Tibial artery (tissue), 4 donors: ENCODE measurements around the gene ADAM19.
"Not testable (repeated sequence)": the region's sequence is repeated elsewhere in the genome, so short reads cannot be mapped to it uniquely, and the experiment has no call there.

Experiments
- DNase-seq, 2 donors: peaks; one replicate each; pipeline ENCODE4 v3.0.0-alpha.2; 2019
- H3K27ac ChIP-seq, 2 donors: fragments of 200-600 bp; sonication (generic) in 1 of 2; 1 replicate in 1 of 2; 2 replicates in 1 of 2; pipeline ENCODE4 v1.5.1; 2018 to 2019; ENCODE audit warnings: mild to moderate bottlenecking in 1 of 2
- H3K27me3 ChIP-seq, 2 donors: fragments of 200-600 bp; sonication (generic) in 1 of 2; one replicate each; pipeline versions ENCODE4 v1.5.1 to v1.6.0; 2016 to 2019
- H3K36me3 ChIP-seq, 3 donors: fragments of 200-600 bp; sonication (generic) in 2 of 3; one replicate each; pipeline ENCODE4 v1.5.1; 2016 to 2019; ENCODE audit warnings: mild to moderate bottlenecking in 2 of 3
- H3K4me1 ChIP-seq, 4 donors: fragments of 200-600 bp; sonication (generic) in 2 of 4; 1 replicate in 3 of 4; 2 replicates in 1 of 4; pipeline ENCODE4 v1.5.1; 2016 to 2019
- H3K4me3 ChIP-seq, 2 donors: fragments of 200-600 bp; sonication (generic) in 1 of 2; 1 replicate in 1 of 2; 2 replicates in 1 of 2; pipeline ENCODE4 v1.5.1; 2018 to 2019; ENCODE audit warnings: mild to moderate bottlenecking in 2 of 2
- H3K9me3 ChIP-seq, 3 donors: fragments of 200-600 bp; sonication (generic) in 1 of 3; one replicate each; pipeline ENCODE4 v1.5.1; 2016 to 2019
- intact Hi-C: fragments of 100-400 bp; cut with DNase I; formaldehyde crosslinking; loops from one replicate; pipeline ENCODE4 v1.15.0; 2023; ENCODE audit warnings: low total_unique reads
- TF ChIP-seq, protein P1 (sequence below), 2 experiments: fragments of 200-600 bp in 1 of 2; fragments of 450-650 bp in 1 of 2; IDR thresholded peaks; one replicate each; pipeline ENCODE4 v1.5.1; 2017 to 2019; ENCODE audit warnings: antibody characterized with exemption in 2 of 2, mild to moderate bottlenecking in 1 of 2, moderate library complexity in 1 of 2

ADAM19 gene

DNA sequence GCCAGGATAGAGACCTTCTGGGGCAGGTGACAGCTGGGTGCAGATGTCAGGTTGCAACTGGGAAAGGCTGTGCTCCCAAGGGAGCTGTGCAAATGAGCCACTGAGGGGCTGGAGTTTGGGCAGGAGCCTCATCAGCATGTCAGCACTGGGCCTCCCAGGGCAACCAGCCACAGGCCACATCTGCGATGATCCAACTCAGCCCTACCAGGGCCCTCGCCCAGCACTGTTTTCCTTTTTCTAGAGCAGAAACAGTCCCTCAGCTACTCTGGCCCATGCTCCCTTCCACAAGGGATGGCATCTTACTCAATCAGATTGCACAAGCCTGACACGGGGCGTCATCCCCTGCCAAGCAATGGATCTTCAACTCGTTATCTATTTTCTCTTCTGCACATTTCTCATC, 90.8 kb downstream of the ADAM19 start:
- Histone ChIP-seq H3K27ac (no peak overlapping the region), H3K27me3 (no peaks in the 10 kb centered on the region), H3K4me3 (no peak overlapping the region), H3K4me1 (peaks cover 0 to 16% (median under 1%) of the 10 kb centered on the region in 4 donors), H3K36me3 (peaks cover 36 to 65% (median 60%) of the 10 kb centered on the region in 3 donors), H3K9me3 (no peaks in the 10 kb centered on the region)
- peak; percentile 78 to 84 for DNase-seq
- intact Hi-C loops, result no loop called here
- TF ChIP-seq, protein P1, sequence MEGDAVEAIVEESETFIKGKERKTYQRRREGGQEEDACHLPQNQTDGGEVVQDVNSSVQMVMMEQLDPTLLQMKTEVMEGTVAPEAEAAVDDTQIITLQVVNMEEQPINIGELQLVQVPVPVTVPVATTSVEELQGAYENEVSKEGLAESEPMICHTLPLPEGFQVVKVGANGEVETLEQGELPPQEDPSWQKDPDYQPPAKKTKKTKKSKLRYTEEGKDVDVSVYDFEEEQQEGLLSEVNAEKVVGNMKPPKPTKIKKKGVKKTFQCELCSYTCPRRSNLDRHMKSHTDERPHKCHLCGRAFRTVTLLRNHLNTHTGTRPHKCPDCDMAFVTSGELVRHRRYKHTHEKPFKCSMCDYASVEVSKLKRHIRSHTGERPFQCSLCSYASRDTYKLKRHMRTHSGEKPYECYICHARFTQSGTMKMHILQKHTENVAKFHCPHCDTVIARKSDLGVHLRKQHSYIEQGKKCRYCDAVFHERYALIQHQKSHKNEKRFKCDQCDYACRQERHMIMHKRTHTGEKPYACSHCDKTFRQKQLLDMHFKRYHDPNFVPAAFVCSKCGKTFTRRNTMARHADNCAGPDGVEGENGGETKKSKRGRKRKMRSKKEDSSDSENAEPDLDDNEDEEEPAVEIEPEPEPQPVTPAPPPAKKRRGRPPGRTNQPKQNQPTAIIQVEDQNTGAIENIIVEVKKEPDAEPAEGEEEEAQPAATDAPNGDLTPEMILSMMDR (IDR thresholded peaks at IDR 0.05), result no peak

GRCh38 chr5:157482702-157483101, 92.9 kb downstream of the ADAM19 start:
- DNase-seq, H3K4me3 ChIP-seq, H3K9me3 ChIP-seq, H3K27me3 ChIP-seq, H3K27ac ChIP-seq, intact Hi-C loops: not testable (repeated sequence)
- peaks cover 23 to 48% (median 40%) of the 10 kb centered on the region in 3 donors for H3K36me3 ChIP-seq
- H3K4me1 ChIP-seq, result peaks cover 0 to 34% (median 8%) of the 10 kb centered on the region in 4 donors

DNA sequence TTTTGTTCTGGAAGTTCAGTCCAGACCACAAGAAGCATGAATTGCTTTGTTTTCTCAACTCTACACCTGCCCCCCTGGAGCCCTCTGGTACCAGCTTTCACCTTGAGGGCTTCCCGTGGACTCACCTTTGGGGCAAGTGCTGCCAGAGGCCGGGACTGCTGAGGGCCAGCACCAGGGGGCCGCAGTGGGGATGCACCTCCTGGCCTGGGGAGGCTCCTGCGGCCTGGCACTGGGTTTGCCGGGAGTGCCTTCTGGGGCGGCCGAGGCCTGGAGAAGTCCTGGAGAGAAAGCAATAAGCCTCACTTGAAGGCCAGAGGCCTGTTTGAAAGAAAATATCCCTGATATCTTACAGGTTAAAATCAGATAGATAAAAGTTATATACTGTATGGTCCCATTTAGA, 93.9 kb downstream of the ADAM19 start:
- intact Hi-C loops, result no loop called here
- H3K4me3 ChIP-seq, result no peak overlapping the region
- peaks cover 0 to 34% (median 8%) of the 10 kb centered on the region in 4 donors for H3K4me1 ChIP-seq

DNA sequence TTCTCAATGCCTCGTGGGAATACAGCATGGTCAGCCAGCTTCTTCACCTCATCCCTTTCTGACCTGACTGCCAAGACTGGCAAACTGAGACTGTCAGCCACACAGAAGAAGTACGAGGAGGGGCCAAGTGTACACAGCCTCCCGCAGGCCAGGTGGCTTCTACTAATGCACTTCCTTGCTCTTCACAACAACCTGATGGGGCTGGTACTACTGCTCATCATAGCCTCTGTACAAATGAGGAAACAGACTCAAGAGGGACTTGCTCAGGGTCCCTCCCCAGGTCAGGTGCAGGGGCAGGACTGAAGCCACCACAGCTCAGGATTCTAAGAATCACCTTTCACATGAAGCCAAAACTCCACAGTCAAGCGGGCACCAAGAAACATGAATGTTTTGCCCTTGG, 94.3 kb downstream of the ADAM19 start:
- Histone ChIP-seq H3K36me3 (peaks cover 14 to 41% (median 26%) of the 10 kb centered on the region in 3 donors), H3K27me3 (no peaks in the 10 kb centered on the region), H3K4me1 (peaks cover 0 to 34% (median 8%) of the 10 kb centered on the region in 4 donors), H3K4me3 (no peak overlapping the region), H3K27ac (no peak overlapping the region), H3K9me3 (no peaks in the 10 kb centered on the region)
- intact Hi-C loops, result no loop called here
- DNase-seq, result no peak
- TF ChIP-seq, protein P1 (IDR thresholded peaks at IDR 0.05), result no peak

More for the DNA sequence above, 93.9 kb downstream of the ADAM19 start:
- no peak for DNase-seq
- no peak overlapping the region for H3K27ac ChIP-seq
- H3K9me3 ChIP-seq, result no peaks in the 10 kb centered on the region
- H3K36me3 ChIP-seq, result peaks cover 18 to 45% (median 30%) of the 10 kb centered on the region in 3 donors
- no peaks in the 10 kb centered on the region for H3K27me3 ChIP-seq
- TF ChIP-seq, protein P1 (IDR thresholded peaks at IDR 0.05), result no peak

DNA sequence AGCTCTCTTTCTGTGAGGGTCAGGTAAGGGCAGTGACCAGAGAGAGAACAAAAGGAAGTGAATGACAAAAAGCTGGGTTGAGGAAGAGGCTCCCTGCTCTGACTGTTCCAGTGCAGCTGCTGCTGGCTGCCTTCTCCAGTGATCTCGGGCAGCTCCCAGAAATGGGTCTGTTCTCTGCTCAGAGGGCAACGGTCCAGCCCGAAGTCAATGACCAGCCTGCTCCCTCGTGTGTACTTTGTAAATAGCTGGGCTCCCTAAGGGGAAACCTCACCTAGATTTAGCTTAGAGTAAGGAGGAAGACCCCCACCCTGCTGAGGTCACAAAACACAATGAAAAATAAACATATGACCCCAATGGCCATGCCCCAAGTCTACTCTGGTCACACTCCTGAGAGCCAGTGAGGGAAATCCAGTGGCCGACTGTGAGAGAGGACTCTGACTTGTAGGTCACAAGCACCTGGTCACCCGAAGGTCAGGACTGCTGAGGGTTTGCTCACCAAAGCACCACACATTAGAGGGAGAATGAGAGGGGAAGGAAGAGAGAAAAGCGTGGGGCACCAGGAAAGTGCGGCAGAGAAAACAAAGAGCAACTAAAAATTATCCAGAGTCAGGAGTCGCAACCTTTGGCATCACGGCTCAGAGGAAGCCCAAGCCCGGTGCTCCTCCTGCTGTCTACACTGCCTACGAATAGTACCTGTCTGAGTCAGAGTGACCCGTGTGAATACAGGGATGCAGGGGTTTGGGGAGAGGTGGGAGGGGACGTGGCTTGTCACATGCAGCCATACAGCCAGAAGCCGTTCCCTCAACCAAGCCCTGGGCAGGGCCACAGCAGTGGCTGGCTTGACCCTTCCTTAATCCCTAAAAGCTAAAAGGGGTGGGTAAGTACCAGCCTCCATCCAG, 95.7 kb downstream of the ADAM19 start:
- Histone ChIP-seq H3K27me3 (no peaks in the 10 kb centered on the region), H3K36me3 (peaks cover 12 to 33% (median 14%) of the 10 kb centered on the region in 3 donors), H3K4me1 (peaks cover 0 to 34% (median 8%) of the 10 kb centered on the region in 4 donors), H3K9me3 (no peaks in the 10 kb centered on the region), H3K4me3 (no peak overlapping the region), H3K27ac (peak overlapping the region in 1 of 2 donors; percentile 5)
- intact Hi-C loops, result loop anchor here (5.0 kb wide), 2 partner anchors 113 to 237 kb away; no protein-coding TSS in a partner anchor
- no peak for DNase-seq
- TF ChIP-seq, protein P1 (IDR thresholded peaks at IDR 0.05), result no peak

- peaks cover 7 to 27% (median 12%) of the 10 kb centered on the region in 3 donors for H3K36me3 ChIP-seq
- H3K27me3 ChIP-seq, result no peaks in the 10 kb centered on the region
- TF ChIP-seq, protein P1 (IDR thresholded peaks at IDR 0.05), result no peak
- H3K4me1 ChIP-seq, result peaks cover 0 to 34% (median 8%) of the 10 kb centered on the region in 4 donors
- no peaks in the 10 kb centered on the region for H3K9me3 ChIP-seq
- peak overlapping the region; percentile 5 to 36 for H3K27ac ChIP-seq
- H3K4me3 ChIP-seq, result no peak overlapping the region
- intact Hi-C loops, result loop anchor here (5.0 kb wide), 2 partner anchors 112 to 238 kb away; no protein-coding TSS in a partner anchor
- no peak for DNase-seq
These were observed 96.4 kb downstream of the ADAM19 start for GRCh38 chr5:157479166-157479565.
